SH-SY5Y (cell line): ENCODE results near the gene RPS8.

Source experiments
- GATA2 ChIP-seq: IDR thresholded peaks from 2 replicates; pipeline ENCODE4 v1.6.1; 2011; ENCODE audit warnings: mild to moderate bottlenecking, low read depth, low read length
- GATA3 ChIP-seq: IDR thresholded peaks from 2 replicates; pipeline ENCODE4 v1.6.1; 2011; ENCODE audit warnings: low read depth, mild to moderate bottlenecking, low read length, moderate library complexity

DNA sequence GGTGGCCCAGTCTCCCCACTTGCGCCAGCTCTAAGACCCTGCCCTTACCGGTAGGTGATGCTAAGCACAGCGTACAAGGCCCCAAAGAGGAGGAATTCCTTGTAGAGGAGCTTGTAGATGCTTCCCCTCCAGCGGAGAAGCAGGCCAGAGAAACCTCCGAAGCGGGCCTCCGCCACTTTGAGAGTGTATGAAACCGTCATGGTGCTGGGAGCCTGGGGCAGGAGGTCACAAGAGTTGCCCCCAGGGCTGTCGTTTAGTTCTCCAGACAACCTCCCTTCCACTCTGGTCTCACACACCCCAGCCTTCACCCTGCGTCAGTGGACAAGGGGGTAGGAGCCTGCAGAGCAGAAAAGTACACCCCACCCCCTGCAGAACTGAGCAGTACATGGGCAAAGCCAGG lies 12.2 kb downstream of the RPS8 start:
- TF ChIP-seq GATA2 (no peak), GATA3 (no peak)
